ENCODE measurements around the gene TMOD2. TPM values are rescaled to one million over a fixed set of nuclear protein-coding genes. Genes with fewer than 3 reads are reported as not detected.
A peak's percentile ranks its signal among the peaks of the same experiment; 100 is the strongest.

Gene TMOD2
- total RNA-seq, 2 experiments from 2014 or later: 5.6 to 6.9 TPM

GRCh38 chr15:51865317-51865716 is 113.9 kb downstream of the TMOD2 start:
- H3K27me3 Mint-ChIP-seq: no peaks in the 10 kb centered on the region
- no peak for TF ChIP-seq CTCF (IDR thresholded peaks at IDR 0.05)
- Histone ChIP-seq H3K36me3 (ENCODE audit: insufficient read depth, low read length) (peaks cover 58% of the 10 kb centered on the region), H3K4me1 (ENCODE audit: insufficient read depth, low read length) (peaks cover 15% of the 10 kb centered on the region), H3K9me3 (ENCODE audit: control insufficient read depth in 1 of 2, insufficient read depth in 1 of 2, low read length in 2 of 2) (peaks cover 0 to 3% of the 10 kb centered on the region in 2 experiments), H3K27ac (ENCODE audit: low read depth in 1 of 2, low read length in 2 of 2) (no peak overlapping the region), H3K27me3 (ENCODE audit: control insufficient read depth in 1 of 2, insufficient read depth in 2 of 2, low read length in 2 of 2) (no peaks in the 10 kb centered on the region), H3K4me3 (ENCODE audit: low read length) (no peak overlapping the region)
- CTCF ChIA-PET: no interaction called here
- ATAC-seq (ENCODE audit: poor library complexity): no peak
- peaks cover 41% of the 10 kb centered on the region for H3K4me1 Mint-ChIP-seq (ENCODE audit: low read depth)
- peaks cover 77% of the 10 kb centered on the region for H3K36me3 Mint-ChIP-seq (ENCODE audit: low read depth)
- DNase-seq: no peak
- no peak overlapping the region for H3K4me3 Mint-ChIP-seq
- peak overlapping the region; percentile 21 for H3K27ac Mint-ChIP-seq
- no peaks in the 10 kb centered on the region for H3K9me3 Mint-ChIP-seq
- intact Hi-C loops (cut with DNase I, micrococcal nuclease): no loop called here
- POLR2A ChIA-PET: no interaction called here

Other genes starting within 250 kb of the TMOD2 start
- 1 to 10 TPM; 4.7 to 5.5 TPM for gene DMXL2, start 128.8 kb upstream of the TMOD2 start, total RNA-seq
- not detected for gene SCG3, start 70.1 kb upstream of the TMOD2 start, total RNA-seq
- gene LYSMD2, start 13.9 kb upstream of the TMOD2 start, total RNA-seq: 10 to 100 TPM; 17.4 TPM
- gene TMOD3, start 78.1 kb downstream of the TMOD2 start, total RNA-seq: 10 to 100 TPM; 37.6 to 39.0 TPM
- 1 to 10 TPM; 6.2 to 6.7 TPM for gene LEO1, start 220.2 kb downstream of the TMOD2 start, total RNA-seq

All from CD4-positive, alpha-beta T cell (primary cell).